ENCODE measurements around the gene LRRC27.

Gene LRRC27

DNA sequence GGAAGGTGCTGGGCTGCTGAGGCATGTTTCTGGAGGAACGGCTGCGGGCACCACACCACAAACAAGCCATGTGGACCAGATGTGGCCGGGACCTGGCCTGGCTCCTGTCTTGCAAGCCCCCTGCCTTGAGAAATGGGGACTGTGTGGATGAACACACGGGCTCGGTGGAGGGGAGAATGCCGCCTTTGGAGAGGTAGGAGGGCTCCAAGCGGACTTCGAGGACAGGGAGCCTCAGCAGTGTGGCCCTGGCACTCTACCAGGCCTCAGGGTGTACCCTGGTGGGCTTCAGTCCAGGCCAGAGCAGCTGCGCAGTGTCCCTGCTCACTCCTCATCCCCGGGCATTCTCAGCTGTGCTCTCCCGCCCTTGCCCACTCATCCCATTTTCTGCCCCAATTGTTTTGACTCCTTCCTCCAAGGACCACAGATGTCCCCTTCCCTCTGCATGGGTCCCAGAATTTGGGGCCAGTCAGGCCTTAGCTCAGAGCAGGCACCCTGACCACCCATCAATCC is 96.5 kb downstream of the LRRC27 start:
- DNase-seq, result no peak
